ENCODE data around the gene UPK3A.

GRCh38 chr22:45248832-45249561 lies 35.8 kb upstream of the UPK3A start:
- TF ChIP-seq POLR2AphosphoS5 (IDR thresholded peaks at IDR 0.05; ENCODE audit: low read depth, low read length) (no peak), POLR2A (IDR thresholded peaks at IDR 0.05; ENCODE audit: low read depth, low read length) (no peak)
